GM15510 (cell line): ENCODE measurements around the gene MAK.

Source experiments
- POLR2A ChIP-seq: IDR thresholded peaks from 3 replicates; pipeline ENCODE4 v1.6.1; 2011; ENCODE audit warnings: borderline replicate concordance; ENCODE audit not compliant: insufficient read length; ENCODE audit errors: extremely low read depth

The MAK gene

GRCh38 chr6:10720265-10720959, 117.9 kb downstream of the MAK start:
- TF ChIP-seq POLR2A: peak; percentile 64

- TF ChIP-seq POLR2A: no peak
Observed at GRCh38 chr6:10719964-10720264, 118.4 kb downstream of the MAK start.

- TF ChIP-seq POLR2A: no peak
Observed at GRCh38 chr6:10719296-10719963, 118.9 kb downstream of the MAK start.

- no peak for TF ChIP-seq POLR2A
Observed at GRCh38 chr6:10713962-10714361, 124.4 kb downstream of the MAK start.
